ENCODE results near the gene SUGP2. TPM values are rescaled to one million over a fixed set of nuclear protein-coding genes. Genes with fewer than 3 reads are reported as not detected.

Gene SUGP2
- total RNA-seq, 4 donors from 2014 or later: 18.6 to 57.4 (median 35.2) TPM

DNA sequence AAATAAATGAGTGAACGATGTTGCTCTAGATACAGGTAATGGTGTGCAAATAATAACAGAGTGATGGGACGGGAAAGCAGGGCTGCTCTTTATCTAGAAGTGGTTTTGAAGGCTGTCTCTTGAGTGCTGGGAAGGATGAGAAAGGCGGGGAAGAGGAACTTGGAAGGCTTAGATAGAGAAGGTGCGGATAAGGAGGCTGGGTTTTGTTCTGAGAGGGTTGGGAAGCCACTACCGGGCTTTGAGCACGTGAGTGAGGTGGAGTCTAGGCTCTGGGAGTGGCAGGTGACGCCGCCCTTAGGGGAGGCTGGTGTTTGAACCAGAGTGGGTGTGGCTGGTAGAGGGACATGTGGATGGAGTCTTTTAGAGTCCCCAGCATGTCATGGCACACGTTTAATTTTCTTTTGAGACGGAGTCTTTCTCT is 897 bp upstream of the SUGP2 start:
- peak overlapping the region in 3 of 4 donors; percentile 95 to 98 (median 97) for H3K27ac ChIP-seq
- H3K27me3 ChIP-seq: no peaks in the 10 kb centered on the region
- H3K4me1 ChIP-seq: peaks cover 0 to 46% (median 14%) of the 10 kb centered on the region in 3 donors
- no peak for ATAC-seq
- H3K9me3 ChIP-seq: no peaks in the 10 kb centered on the region
- H3K36me3 ChIP-seq: peaks cover 0 to 31% of the 10 kb centered on the region in 2 donors
- peak overlapping the region; percentile 70 to 95 for H3K4me3 ChIP-seq
- TF ChIP-seq POLR2AphosphoS5 (IDR thresholded peaks at IDR 0.05): no peak
- TF ChIP-seq, protein P1, sequence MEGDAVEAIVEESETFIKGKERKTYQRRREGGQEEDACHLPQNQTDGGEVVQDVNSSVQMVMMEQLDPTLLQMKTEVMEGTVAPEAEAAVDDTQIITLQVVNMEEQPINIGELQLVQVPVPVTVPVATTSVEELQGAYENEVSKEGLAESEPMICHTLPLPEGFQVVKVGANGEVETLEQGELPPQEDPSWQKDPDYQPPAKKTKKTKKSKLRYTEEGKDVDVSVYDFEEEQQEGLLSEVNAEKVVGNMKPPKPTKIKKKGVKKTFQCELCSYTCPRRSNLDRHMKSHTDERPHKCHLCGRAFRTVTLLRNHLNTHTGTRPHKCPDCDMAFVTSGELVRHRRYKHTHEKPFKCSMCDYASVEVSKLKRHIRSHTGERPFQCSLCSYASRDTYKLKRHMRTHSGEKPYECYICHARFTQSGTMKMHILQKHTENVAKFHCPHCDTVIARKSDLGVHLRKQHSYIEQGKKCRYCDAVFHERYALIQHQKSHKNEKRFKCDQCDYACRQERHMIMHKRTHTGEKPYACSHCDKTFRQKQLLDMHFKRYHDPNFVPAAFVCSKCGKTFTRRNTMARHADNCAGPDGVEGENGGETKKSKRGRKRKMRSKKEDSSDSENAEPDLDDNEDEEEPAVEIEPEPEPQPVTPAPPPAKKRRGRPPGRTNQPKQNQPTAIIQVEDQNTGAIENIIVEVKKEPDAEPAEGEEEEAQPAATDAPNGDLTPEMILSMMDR (IDR thresholded peaks at IDR 0.05): no peak
- no peak for TF ChIP-seq EP300 (IDR thresholded peaks at IDR 0.05)
- no peak for TF ChIP-seq POLR2A (IDR thresholded peaks at IDR 0.05)
- 1 to 6% methylated on average over 7 to 10 of the region's 10 CpGs for WGBS, 2 donors (ENCODE audit: low coverage in 1 of 2)

DNA sequence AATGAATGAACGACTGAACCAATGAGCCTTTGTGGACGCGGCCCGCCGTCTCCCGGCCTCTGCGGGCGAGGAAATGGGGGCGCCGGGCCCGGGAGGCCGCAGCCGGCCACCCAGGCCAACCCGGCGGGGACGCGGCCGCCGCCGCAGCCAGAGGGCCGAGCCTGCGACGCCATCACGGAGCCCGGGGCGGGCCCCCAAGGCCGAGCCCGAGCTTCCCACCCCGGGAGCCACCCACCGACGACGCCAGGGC is 216 bp downstream of the SUGP2 start:
- TF ChIP-seq EP300 (IDR thresholded peaks at IDR 0.05) (no peak), POLR2A (IDR thresholded peaks at IDR 0.05) (no peak), POLR2AphosphoS5 (IDR thresholded peaks at IDR 0.05) (no peak)
- TF ChIP-seq, protein P1 (IDR thresholded peaks at IDR 0.05): no peak
- H3K9me3 ChIP-seq: no peaks in the 10 kb centered on the region
- peaks cover 0 to 37% of the 10 kb centered on the region in 2 donors for H3K36me3 ChIP-seq
- no peak for ATAC-seq
- H3K27ac ChIP-seq: peak overlapping the region; percentile 82 to 98 (median 96)
- 0 to 2% methylated on average over 1 to 11 of the region's 32 CpGs for WGBS, 2 donors (ENCODE audit: low coverage in 1 of 2)
- H3K27me3 ChIP-seq: no peaks in the 10 kb centered on the region
- H3K4me3 ChIP-seq: peak overlapping the region; percentile 70 to 95
- peaks cover 0 to 46% (median 14%) of the 10 kb centered on the region in 3 donors for H3K4me1 ChIP-seq

DNA sequence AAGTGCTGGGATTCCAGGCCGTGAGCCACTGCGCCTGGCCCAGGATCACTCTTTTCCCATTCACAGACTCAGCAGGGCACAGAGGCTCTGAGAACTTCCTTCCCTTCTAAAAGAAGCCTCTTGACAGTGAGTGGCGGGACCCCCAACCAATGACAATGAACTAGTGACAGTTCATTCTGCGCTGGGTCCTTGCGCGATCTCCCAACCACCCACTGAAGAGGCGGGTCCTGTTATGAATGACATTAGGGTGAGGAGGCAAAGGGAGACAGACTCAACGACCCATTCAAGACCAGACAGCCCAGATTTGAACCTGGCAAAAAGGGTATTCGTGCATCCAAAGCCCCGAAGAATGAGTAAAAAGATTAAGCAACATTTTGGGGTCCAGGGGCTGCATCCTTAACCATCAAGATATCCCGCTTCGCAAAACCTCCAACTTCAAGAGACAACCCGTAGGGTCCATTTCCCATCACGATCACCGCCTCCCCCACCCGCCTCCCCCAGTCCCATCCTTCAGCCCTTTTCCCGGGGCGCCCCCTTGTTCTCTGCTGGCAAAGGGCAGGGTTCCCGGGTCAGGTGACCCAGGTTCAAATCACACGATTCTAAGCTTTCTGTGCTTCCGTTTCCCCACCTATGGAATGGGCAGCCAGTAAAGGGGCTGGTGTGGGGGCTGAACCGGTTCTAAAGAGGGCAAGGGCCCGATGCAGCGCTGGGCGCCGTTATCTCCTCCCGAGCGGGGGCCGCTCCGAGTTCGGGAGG is 719 bp downstream of the SUGP2 start:
- H3K4me1 ChIP-seq: peaks cover 0 to 46% (median 14%) of the 10 kb centered on the region in 3 donors
- 0% methylated on average over 8 to 10 of the region's 31 CpGs for WGBS, 2 donors (ENCODE audit: low coverage in 1 of 2)

DNA sequence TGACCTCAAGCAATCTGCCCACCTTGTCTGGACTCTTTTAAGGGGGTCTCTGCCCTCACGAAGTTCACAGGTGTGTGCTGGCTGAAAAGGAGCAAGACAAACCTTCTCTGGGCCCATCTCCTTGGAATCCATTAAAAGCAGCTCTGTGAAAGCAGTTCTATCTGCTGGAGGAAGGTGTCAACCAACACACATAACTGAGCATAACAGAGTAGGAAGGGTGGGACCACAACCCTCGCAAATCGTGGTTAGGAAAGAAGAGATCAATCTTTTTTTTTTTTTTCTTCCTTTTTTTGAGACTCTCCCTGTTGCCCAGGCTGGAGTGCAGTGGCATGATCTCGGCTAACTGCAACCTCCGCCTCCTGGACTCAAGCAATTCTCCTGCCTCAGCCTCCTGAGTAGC is 1.4 kb downstream of the SUGP2 start:
- Histone ChIP-seq H3K27ac (peak overlapping the region in 3 of 4 donors; percentile 95 to 98 (median 97)), H3K4me1 (peaks cover 0 to 46% (median 14%) of the 10 kb centered on the region in 3 donors), H3K4me3 (peak overlapping the region in 1 of 2 donors; percentile 95), H3K9me3 (no peaks in the 10 kb centered on the region), H3K36me3 (peaks cover 0 to 41% of the 10 kb centered on the region in 2 donors), H3K27me3 (no peaks in the 10 kb centered on the region)
- TF ChIP-seq POLR2AphosphoS5 (IDR thresholded peaks at IDR 0.05) (no peak), POLR2A (IDR thresholded peaks at IDR 0.05) (no peak), EP300 (IDR thresholded peaks at IDR 0.05) (no peak)
- TF ChIP-seq, protein P1 (IDR thresholded peaks at IDR 0.05): no peak
- 49 to 53% methylated on average over 3 to 4 of the region's 5 CpGs for WGBS, 2 donors (ENCODE audit: low coverage in 1 of 2)
- ATAC-seq: no peak

More for the DNA sequence above, 719 bp downstream of the SUGP2 start:
- TF ChIP-seq EP300 (IDR thresholded peaks at IDR 0.05) (no peak), POLR2AphosphoS5 (IDR thresholded peaks at IDR 0.05) (no peak), POLR2A (IDR thresholded peaks at IDR 0.05) (no peak)
- TF ChIP-seq, protein P1 (IDR thresholded peaks at IDR 0.05): no peak
- Histone ChIP-seq H3K36me3 (peaks cover 0 to 37% of the 10 kb centered on the region in 2 donors), H3K9me3 (no peaks in the 10 kb centered on the region), H3K27ac (peak overlapping the region; percentile 82 to 98 (median 96)), H3K4me3 (peak overlapping the region; percentile 70 to 95), H3K27me3 (no peaks in the 10 kb centered on the region)
- peak; percentile 75 for ATAC-seq

DNA sequence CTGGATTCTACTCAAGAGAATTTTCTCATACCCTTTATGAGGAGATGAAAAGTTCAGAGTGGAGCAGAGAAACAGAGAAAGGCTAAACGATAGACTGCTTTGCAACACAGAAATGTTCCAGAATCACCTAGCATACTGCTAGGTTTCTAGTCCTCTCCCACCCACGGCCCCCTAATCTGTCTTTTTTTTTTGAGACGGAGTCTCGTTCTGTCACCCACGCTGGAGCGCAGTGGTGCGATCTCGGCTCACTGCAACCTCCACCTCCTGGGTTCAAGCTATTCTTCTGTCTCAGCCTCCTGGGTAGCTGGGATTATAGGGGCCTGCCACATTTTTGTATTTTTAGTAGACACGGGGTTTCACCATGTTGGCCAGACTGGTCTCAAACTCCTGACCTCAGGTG is 4.8 kb downstream of the SUGP2 start:
- Histone ChIP-seq H3K27ac (no peak overlapping the region), H3K4me1 (peaks cover 0 to 39% (median 6%) of the 10 kb centered on the region in 3 donors), H3K27me3 (no peaks in the 10 kb centered on the region), H3K9me3 (no peaks in the 10 kb centered on the region), H3K36me3 (peaks cover 0 to 75% of the 10 kb centered on the region in 2 donors), H3K4me3 (no peak overlapping the region)
- 84 to 90% methylated on average over 8 to 9 of the region's 9 CpGs for WGBS, 2 donors (ENCODE audit: low coverage in 1 of 2)
- no peak for TF ChIP-seq POLR2AphosphoS5 (IDR thresholded peaks at IDR 0.05)
- TF ChIP-seq, protein P1 (IDR thresholded peaks at IDR 0.05): no peak
- no peak for TF ChIP-seq POLR2A (IDR thresholded peaks at IDR 0.05)
- TF ChIP-seq EP300 (IDR thresholded peaks at IDR 0.05): no peak
- ATAC-seq: no peak
